NCI-H460 (cell line): ENCODE data around the gene CEP89. TPM values are rescaled to one million over a fixed set of nuclear protein-coding genes. Genes with fewer than 3 reads are reported as not detected.
"Not testable (repeated sequence)": the region's sequence is repeated elsewhere in the genome, so short reads cannot be mapped to it uniquely, and the experiment has no call there.

Experiments used
- DNase-seq: peaks from one replicate; pipeline ENCODE4 v3.0.0-alpha.2; 2016; ENCODE audit warnings: low read depth; ENCODE audit errors: extremely low read depth
- total RNA-seq: library from RNA; depleted of rRNA; stranded (reverse); fragments of >200 nt; shearing (Covaris generic); gene quantifications from 2 replicates; pipeline ENCODE4 v1.2.3, GENCODE V29; 2014

CEP89 gene
- total RNA-seq, 1 experiment from 2014 or later = 16.1 TPM

GRCh38 chr19:32896516-32897214 lies 75.1 kb downstream of the CEP89 start:
- no peak for DNase-seq

- no peak for DNase-seq
These were observed 76.4 kb downstream of the CEP89 start for GRCh38 chr19:32895384-32895783.

- no peak for DNase-seq
These were observed 80.1 kb downstream of the CEP89 start for GRCh38 chr19:32891609-32892008.

GRCh38 chr19:32890841-32891240 lies 80.9 kb downstream of the CEP89 start:
- DNase-seq = no peak

GRCh38 chr19:32890326-32890725 lies 81.4 kb downstream of the CEP89 start:
- DNase-seq = no peak

- DNase-seq = no peak
These were observed 82.4 kb downstream of the CEP89 start for GRCh38 chr19:32889137-32889934.

GRCh38 chr19:32887572-32888215 lies 84.1 kb downstream of the CEP89 start:
- DNase-seq = no peak

- DNase-seq = no peak
These were observed 85.5 kb downstream of the CEP89 start for GRCh38 chr19:32886241-32886640.

GRCh38 chr19:32885255-32885654 lies 86.5 kb downstream of the CEP89 start:
- not testable (repeated sequence) for DNase-seq

GRCh38 chr19:32881766-32882165 lies 90.0 kb downstream of the CEP89 start:
- DNase-seq = no peak

- DNase-seq = no peak
These were observed 91.1 kb downstream of the CEP89 start for GRCh38 chr19:32880622-32881021.

GRCh38 chr19:32879741-32880140 lies 92.0 kb downstream of the CEP89 start:
- DNase-seq = no peak

GRCh38 chr19:32878988-32879387 lies 92.8 kb downstream of the CEP89 start:
- DNase-seq = no peak

- no peak for DNase-seq
These were observed 93.6 kb downstream of the CEP89 start for GRCh38 chr19:32877977-32878745.

GRCh38 chr19:32877323-32877912 lies 94.3 kb downstream of the CEP89 start:
- DNase-seq = no peak

GRCh38 chr19:32876919-32877285 lies 94.9 kb downstream of the CEP89 start:
- no peak for DNase-seq

GRCh38 chr19:32876236-32876918 lies 95.4 kb downstream of the CEP89 start:
- no peak for DNase-seq

- no peak for DNase-seq
These were observed 96.3 kb downstream of the CEP89 start for GRCh38 chr19:32875428-32875827.

- no peak for DNase-seq
These were observed 97.2 kb downstream of the CEP89 start for GRCh38 chr19:32874605-32875004.
